IPS-15b (cell line): ENCODE data around the gene PLXDC1.

Source experiments
- H3K27me3 ChIP-seq: one replicate; pipeline ENCODE4 v1.6.1; 2013; ENCODE audit warnings: low read length; ENCODE audit not compliant: control insufficient read depth, insufficient read depth
- H3K36me3 ChIP-seq: one replicate; pipeline ENCODE4 v1.6.1; 2013; ENCODE audit warnings: low read length; ENCODE audit not compliant: control insufficient read depth, insufficient read depth
- H3K4me1 ChIP-seq: one replicate; pipeline ENCODE4 v1.6.1; 2013; ENCODE audit warnings: mild to moderate bottlenecking, low read length; ENCODE audit not compliant: control insufficient read depth, insufficient read depth
- H3K4me3 ChIP-seq: one replicate; pipeline ENCODE4 v1.5.1; 2013; ENCODE audit warnings: low read depth, low read length
- H3K9ac ChIP-seq: one replicate; pipeline ENCODE4 v1.6.1; 2013; ENCODE audit warnings: low read depth, mild to moderate bottlenecking, low read length
- H3K9me3 ChIP-seq: one replicate; pipeline ENCODE4 v1.6.1; 2013; ENCODE audit warnings: mild to moderate bottlenecking, low read length; ENCODE audit not compliant: control insufficient read depth, insufficient read depth

The PLXDC1 gene

DNA sequence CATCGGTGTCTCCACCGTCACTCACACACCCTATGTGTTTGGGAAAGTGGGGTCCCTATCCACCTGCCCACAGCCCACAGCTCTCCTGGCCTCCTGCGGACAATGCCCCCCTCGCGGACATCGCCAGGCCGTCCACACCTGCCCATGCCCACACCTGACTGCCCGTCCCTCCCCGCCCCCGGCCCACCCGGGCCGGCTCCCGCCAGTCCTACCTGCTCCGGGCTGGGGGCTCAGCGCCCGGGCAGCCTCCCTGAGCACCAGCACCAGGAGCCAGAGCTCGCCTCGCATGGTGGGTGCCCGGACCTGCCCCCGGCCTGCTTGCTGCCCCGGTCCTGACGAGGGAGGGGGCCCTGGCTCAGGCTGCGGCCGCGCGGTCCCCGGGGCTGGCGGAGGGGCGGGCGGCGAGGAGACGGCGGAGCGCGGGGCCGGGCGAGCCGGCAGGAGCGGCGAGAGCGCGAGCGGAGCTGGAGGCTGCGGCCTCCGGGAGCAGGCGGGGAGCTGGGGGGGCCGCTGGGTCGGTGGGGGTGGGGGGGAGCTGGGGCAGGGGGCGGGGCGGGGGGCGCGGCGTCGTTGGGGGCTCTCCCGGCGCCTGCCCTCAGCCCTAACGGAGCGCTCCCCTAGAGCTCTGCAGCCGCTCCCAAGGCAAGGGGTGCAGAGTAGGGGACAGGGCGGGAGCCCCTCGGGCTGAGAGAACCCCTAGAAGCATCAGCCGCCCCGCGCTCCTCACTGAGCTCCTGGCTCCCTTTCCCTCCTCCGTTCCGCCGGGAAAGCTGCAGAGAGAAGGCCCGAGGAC is at the start of gene PLXDC1:
TSS of gene PLXDC1 (minus strand) at position 488 of the 793 bp plus-strand sequence. CDS start at position 288, 200 bp downstream.
- no peaks in the 10 kb centered on the region for H3K36me3 ChIP-seq
- no peak within 1 kb of the TSS for H3K9ac ChIP-seq
- no peaks in the 10 kb centered on the region for H3K9me3 ChIP-seq
- H3K4me1 ChIP-seq = peaks cover 3% of the 10 kb centered on the region
- H3K27me3 ChIP-seq = peaks cover 26% of the 10 kb centered on the region
- peak within 1 kb of the TSS; percentile 98 for H3K4me3 ChIP-seq

DNA sequence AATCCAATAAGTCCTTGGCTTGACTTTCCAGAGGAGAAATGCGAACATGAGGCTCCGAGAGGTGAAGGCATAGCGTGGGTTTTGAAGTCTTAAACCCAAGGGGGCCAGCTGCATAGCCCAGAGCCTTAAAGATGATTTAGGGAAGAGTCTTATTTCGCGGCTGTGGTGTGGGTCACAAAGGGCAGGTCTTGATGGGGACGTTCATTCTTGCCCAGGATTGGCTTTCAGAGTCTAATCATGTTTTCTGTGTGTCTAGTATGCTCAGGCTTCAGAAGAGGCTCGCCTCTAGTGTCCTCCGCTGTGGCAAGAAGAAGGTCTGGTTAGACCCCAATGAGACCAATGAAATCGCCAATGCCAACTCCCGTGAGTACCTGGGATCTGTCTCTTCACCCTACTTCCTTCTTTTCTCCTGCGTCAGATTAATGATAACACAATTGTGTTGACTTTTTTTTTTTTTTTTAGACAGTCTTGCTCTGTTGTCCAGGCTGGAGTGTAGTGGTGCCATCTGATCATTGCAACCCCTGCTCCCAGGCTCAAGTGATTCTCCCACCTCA is 49.6 kb upstream of the PLXDC1 start:
- Histone ChIP-seq H3K9me3 (no peaks in the 10 kb centered on the region), H3K4me3 (peak overlapping the region; percentile 83), H3K27me3 (no peaks in the 10 kb centered on the region), H3K36me3 (peaks cover 37% of the 10 kb centered on the region), H3K9ac (peak overlapping the region; percentile 100), H3K4me1 (peaks cover 8% of the 10 kb centered on the region)

DNA sequence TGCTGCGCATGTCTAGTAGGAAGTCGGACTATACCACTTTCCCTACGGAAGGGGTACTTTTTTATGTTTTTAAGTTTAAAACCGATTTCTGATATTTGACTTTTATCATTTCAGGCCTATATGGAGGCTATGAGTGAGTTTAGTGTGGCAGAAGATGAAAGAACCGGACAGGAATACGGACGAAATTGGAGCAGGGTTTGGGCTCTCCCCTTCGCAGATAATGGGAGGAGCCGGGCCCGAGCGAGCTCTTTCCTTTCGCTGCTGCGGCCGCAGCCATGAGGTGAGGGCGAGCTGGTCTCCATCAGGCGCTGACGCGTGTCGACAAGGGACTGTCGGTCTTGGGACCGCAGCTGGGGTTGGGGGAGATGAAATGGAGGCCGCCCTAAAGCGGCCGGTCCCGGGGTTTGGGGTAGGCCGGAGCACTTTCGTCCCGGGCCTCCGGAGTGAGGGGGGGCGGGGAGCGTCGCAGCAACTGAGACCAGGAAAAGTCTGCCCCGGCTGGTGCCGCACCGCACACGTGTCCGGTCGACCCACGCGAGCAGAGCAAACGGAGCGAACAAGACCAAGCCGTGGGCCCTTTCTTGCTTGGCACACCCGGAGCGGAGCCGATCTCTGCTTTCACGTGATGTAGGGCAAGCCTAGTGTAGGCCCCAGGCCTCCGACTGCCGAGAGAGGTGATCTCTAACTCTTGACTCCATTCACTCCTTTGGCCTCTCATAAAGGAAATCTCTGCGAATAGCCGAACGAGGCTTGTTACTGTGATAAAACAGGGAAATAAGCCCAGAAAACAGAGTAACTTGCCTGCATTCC is 48.8 kb upstream of the PLXDC1 start, which contains the start of gene RPL19:
TSS of gene RPL19 (plus strand) at position 214 of the 810 bp plus-strand sequence. CDS start at position 276, 62 bp downstream.
- Histone ChIP-seq H3K27me3 (no peaks in the 10 kb centered on the region), H3K4me3 (peak within 1 kb of the TSS; percentile 83), H3K4me1 (peaks cover 13% of the 10 kb centered on the region), H3K36me3 (peaks cover 37% of the 10 kb centered on the region), H3K9me3 (no peaks in the 10 kb centered on the region), H3K9ac (peak within 1 kb of the TSS; percentile 100)

DNA sequence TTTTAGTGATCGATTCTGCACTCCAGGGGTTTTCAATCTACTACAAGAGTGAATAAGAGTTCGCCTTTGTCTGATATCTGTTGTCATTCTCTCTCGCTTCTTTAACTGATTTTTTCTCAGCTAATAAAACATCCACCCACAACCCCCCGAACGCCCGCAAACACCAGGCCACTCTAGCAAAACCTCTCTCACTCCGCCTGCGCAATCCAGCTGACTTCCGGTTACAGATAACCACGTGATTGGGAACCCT is 48.3 kb upstream of the PLXDC1 start:
- no peaks in the 10 kb centered on the region for H3K9me3 ChIP-seq
- peaks cover 13% of the 10 kb centered on the region for H3K4me1 ChIP-seq
- H3K4me3 ChIP-seq = peak overlapping the region; percentile 83
- H3K9ac ChIP-seq = peak overlapping the region; percentile 100
- no peaks in the 10 kb centered on the region for H3K27me3 ChIP-seq
- peaks cover 34% of the 10 kb centered on the region for H3K36me3 ChIP-seq

DNA sequence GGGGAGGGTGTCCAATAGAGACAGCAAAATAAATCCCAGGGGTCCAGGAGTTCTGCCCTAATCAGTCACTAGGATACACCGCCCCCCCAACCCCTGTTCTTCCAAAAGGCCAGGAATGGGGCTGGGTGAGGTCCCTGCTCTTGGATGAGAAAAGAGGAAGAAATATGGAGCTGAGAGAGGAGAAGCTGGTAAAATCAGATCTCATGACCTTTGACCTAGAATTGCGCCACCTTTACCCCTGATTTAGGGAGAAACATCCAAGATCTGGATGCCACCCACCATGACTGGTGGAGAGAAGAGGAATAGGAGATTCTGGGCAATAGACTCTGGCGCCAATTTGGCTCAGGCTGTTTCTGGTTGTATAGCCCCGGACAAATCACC is 46.7 kb upstream of the PLXDC1 start:
- H3K27me3 ChIP-seq = no peaks in the 10 kb centered on the region
- peak overlapping the region; percentile 65 for H3K9ac ChIP-seq
- H3K4me3 ChIP-seq = peak overlapping the region; percentile 55
- H3K36me3 ChIP-seq = peaks cover 27% of the 10 kb centered on the region
- peaks cover 17% of the 10 kb centered on the region for H3K4me1 ChIP-seq
- H3K9me3 ChIP-seq = no peaks in the 10 kb centered on the region

DNA sequence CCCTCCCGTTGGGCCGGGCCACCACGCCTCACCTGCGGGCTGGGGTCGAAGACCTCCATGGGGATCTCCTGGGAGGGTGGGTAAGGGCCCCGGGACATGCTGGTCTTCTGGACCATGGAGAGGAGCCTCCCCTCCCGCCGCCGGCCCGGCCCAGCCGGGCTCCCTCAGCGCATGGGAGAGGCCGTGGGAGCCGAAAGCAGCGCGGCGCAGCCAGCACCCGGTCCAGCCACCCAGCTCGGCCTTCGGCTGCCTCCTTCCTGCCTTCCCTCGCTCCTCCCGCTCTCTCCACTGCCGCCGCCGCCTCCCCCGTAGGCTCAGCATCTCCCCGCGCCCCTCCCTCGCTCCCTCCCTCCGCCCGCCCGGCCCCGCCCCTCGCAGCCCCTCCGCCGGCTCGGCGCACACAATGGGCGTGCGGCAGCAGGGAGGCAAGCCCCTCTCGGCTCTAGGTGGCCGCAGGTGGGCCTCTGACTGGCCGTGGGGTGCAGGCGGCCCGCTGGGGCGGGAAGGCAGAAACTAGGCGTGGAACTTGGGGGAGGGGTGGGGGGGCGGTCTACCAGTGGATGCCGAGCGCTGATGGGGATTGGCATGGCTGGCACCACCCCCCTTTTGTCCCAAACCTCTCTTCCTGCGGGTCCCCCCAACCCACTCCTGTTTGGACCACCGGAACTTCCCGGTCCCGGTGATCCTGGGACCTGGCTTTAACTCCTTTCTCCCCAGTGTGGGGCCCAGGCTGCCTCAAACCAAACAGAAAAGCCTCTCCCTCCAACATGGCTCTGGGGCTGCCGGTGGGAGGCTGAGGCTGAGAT is 46.1 kb upstream of the PLXDC1 start, which contains the start of gene CACNB1:
TSS of gene CACNB1 (minus strand) at position 290 of the 806 bp plus-strand sequence. CDS start at position 116, 174 bp downstream.
- Histone ChIP-seq H3K36me3 (peaks cover 24% of the 10 kb centered on the region), H3K9ac (peak within 1 kb of the TSS; percentile 65), H3K9me3 (no peaks in the 10 kb centered on the region), H3K27me3 (no peaks in the 10 kb centered on the region), H3K4me1 (peaks cover 17% of the 10 kb centered on the region), H3K4me3 (peak within 1 kb of the TSS; percentile 55)

DNA sequence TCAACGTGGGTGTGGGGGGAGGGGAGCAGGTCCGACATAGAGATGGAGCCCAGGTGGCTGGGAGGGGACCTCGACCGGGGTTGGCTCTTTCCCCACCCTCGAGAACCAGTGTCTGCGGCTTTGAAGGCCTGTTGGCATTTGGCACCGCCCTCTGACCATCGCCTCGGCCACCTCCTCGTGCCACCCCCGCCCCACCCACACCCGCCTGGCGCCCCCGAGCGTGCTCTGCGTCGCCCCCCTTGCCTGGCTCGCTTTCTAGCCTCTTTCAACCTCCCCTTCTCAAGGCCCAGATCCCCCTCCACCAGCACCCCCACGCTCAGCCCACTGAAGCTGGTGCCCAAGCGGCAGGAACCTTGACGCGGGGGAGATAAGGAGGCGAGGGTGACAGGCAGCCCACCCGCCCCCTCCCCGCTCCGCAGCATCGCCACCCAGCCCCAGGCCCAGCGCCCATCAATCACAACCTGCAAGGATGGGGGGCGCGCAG is 45.4 kb upstream of the PLXDC1 start:
- H3K9ac ChIP-seq = no peak overlapping the region

DNA sequence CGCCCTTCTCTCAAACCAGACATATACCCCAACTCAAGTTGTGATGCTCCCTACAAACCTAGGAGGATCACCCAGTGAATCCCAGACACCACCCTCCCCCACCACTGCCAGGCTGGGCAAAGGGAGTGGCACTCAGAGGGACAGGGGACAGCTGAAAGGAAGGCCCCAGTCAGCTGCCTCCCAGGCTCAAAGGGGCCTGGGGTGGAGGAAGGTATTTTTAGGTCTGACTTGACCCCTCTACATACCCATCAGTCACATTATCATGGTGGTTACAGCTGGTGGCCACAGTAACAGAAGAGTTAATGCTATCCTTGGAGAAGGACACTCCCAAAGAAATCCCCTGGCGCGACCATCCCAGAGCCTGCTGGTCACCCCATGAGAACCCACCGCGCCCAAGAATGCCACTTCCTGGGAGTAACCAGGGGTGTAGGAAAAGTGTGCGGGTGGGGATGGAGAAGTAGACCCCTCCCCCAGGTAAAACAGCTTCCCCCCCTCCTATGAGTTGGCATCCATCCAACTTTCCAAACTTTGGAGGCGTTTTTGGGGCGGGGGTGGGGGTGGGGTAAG is 44.9 kb upstream of the PLXDC1 start:
- Histone ChIP-seq H3K4me1 (peaks cover 17% of the 10 kb centered on the region), H3K9ac (no peak overlapping the region), H3K4me3 (peak overlapping the region; percentile 45)

More for the DNA sequence above, 45.4 kb upstream of the PLXDC1 start:
- Histone ChIP-seq H3K4me1 (peaks cover 17% of the 10 kb centered on the region), H3K4me3 (peak overlapping the region; percentile 45), H3K36me3 (peaks cover 23% of the 10 kb centered on the region), H3K9me3 (no peaks in the 10 kb centered on the region), H3K27me3 (no peaks in the 10 kb centered on the region)

DNA sequence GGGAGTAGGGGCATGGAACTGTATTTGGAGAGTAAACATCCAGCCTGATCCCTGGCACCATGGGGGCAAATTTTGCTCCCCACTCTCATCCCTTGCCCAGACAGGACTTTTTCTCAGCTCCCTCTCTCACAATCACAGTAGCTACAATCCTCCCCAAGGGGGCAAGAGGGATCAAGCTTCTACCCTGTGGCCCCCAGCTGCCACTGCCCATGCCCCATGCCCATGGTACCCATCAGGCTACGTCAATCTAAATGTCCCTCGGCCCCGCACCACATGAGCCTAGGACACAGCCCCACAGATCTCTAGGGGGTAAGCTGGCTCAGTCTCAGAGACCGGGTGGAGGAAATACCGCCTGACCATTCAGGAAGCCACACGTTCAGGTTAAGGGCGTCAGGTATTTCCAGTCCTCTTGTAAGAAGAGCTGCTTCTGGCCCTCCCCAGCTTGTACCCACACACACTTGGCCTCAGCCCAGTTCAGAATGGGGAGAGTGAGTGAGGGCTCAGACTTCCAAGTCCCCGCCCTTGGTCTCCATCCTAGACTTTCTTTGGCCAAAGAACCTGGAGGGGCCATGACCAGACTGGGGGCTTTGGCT is 44.2 kb upstream of the PLXDC1 start:
- Histone ChIP-seq H3K9me3 (no peaks in the 10 kb centered on the region), H3K36me3 (peaks cover 22% of the 10 kb centered on the region), H3K4me1 (peaks cover 17% of the 10 kb centered on the region), H3K9ac (no peak overlapping the region), H3K4me3 (peak overlapping the region; percentile 45), H3K27me3 (no peaks in the 10 kb centered on the region)

More for the DNA sequence above, 44.9 kb upstream of the PLXDC1 start:
- no peaks in the 10 kb centered on the region for H3K27me3 ChIP-seq
- H3K9me3 ChIP-seq = no peaks in the 10 kb centered on the region
- H3K36me3 ChIP-seq = peaks cover 22% of the 10 kb centered on the region

DNA sequence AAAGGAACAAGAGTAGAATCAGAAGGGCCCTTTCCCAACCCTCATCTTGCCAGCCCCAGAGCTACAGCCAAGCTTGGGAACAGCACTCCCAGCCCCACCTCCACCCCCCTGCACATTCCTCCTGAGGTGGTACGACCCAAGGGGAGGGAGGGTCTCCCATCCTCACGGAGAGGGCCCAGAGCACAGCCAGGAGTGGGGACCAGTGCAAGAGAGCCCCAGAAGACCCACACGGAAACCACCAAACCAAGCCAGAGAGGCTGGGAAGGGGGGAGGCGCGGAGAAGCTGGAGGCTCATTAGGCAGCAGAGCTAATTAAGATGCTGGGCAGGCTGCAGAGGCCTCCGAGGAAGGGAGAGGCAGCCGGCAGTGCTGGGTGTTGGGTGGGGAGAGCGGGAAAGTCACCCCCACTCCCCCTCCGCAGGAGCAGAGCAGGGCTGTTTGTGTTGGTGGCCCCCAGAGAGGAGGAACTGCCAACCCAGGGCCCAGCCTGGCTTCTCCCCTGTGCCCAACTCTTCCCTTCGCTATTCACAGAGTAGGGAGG is 43.6 kb upstream of the PLXDC1 start:
- peak overlapping the region; percentile 45 for H3K4me3 ChIP-seq
- H3K4me1 ChIP-seq = peaks cover 17% of the 10 kb centered on the region
- peaks cover 22% of the 10 kb centered on the region for H3K36me3 ChIP-seq
- no peak overlapping the region for H3K9ac ChIP-seq
- H3K27me3 ChIP-seq = no peaks in the 10 kb centered on the region
- H3K9me3 ChIP-seq = no peaks in the 10 kb centered on the region
